Measurements from ENCODE around the gene C19orf47. TPM values are rescaled to one million over a fixed set of nuclear protein-coding genes. Genes with fewer than 3 reads are reported as not detected.

The C19orf47 gene
- 15.3 and 18.6 TPM in 2 replicates for total RNA-seq (ENCODE audit: low replicate concordance)
- long read RNA-seq, result 0 reads

- H3K4me3 Mint-ChIP-seq, result peak within 1 kb of the TSS; percentile 95
- peak; percentile 100 for DNase-seq (ENCODE audit: extremely low spot score, unreplicated experiment)
- H3K4me1 Mint-ChIP-seq (ENCODE audit: unreplicated experiment), result peaks cover 24% of the 10 kb centered on the region
- no peak for TF ChIP-seq CTCF (conservative IDR thresholded peaks at IDR 0.05)
- no peaks in the 10 kb centered on the region for H3K27me3 Mint-ChIP-seq
- peak within 1 kb of the TSS; percentile 90 for H3K27ac Mint-ChIP-seq
- no peaks in the 10 kb centered on the region for H3K36me3 Mint-ChIP-seq
- H3K9me3 Mint-ChIP-seq, result no peaks in the 10 kb centered on the region
These were observed at the start of gene C19orf47, which contains the start of gene PLD3 for GRCh38 chr19:40348125-40348913. Gene C19orf47, minus strand, starts transcription at chr19:40348397. Its CDS starts 6,540 bp downstream, at chr19:40341857. Gene PLD3, plus strand, starts transcription at chr19:40348695. Its CDS starts 17,789 bp downstream, at chr19:40366484.

- TF ChIP-seq CTCF (conservative IDR thresholded peaks at IDR 0.05), result no peak
- DNase-seq (ENCODE audit: extremely low spot score, unreplicated experiment), result no peak
- Mint-ChIP-seq H3K4me3 (no peak overlapping the region), H3K9me3 (no peaks in the 10 kb centered on the region), H3K36me3 (peaks cover 5% of the 10 kb centered on the region), H3K27ac (no peak overlapping the region), H3K4me1 (ENCODE audit: unreplicated experiment) (peaks cover 18% of the 10 kb centered on the region), H3K27me3 (peaks cover 3% of the 10 kb centered on the region)
These were observed 49.3 kb upstream of the C19orf47 start for GRCh38 chr19:40397568-40397906.

- no peak overlapping the region for H3K4me3 Mint-ChIP-seq
- DNase-seq (ENCODE audit: extremely low spot score, unreplicated experiment), result no peak
- peaks cover 5% of the 10 kb centered on the region for H3K36me3 Mint-ChIP-seq
- no peak overlapping the region for H3K27ac Mint-ChIP-seq
- peaks cover 3% of the 10 kb centered on the region for H3K27me3 Mint-ChIP-seq
- TF ChIP-seq CTCF (conservative IDR thresholded peaks at IDR 0.05), result no peak
- peaks cover 21% of the 10 kb centered on the region for H3K4me1 Mint-ChIP-seq (ENCODE audit: unreplicated experiment)
- H3K9me3 Mint-ChIP-seq, result no peaks in the 10 kb centered on the region
These were observed 48.8 kb upstream of the C19orf47 start for GRCh38 chr19:40396886-40397567.

GRCh38 chr19:40395956-40396355 is 47.8 kb upstream of the C19orf47 start:
- no peak for TF ChIP-seq CTCF (conservative IDR thresholded peaks at IDR 0.05)
- DNase-seq (ENCODE audit: extremely low spot score, unreplicated experiment), result no peak
- no peak overlapping the region for H3K4me3 Mint-ChIP-seq
- H3K27ac Mint-ChIP-seq, result no peak overlapping the region
- peaks cover 3% of the 10 kb centered on the region for H3K27me3 Mint-ChIP-seq
- H3K4me1 Mint-ChIP-seq (ENCODE audit: unreplicated experiment), result peaks cover 18% of the 10 kb centered on the region
- H3K9me3 Mint-ChIP-seq, result no peaks in the 10 kb centered on the region
- H3K36me3 Mint-ChIP-seq, result peaks cover 4% of the 10 kb centered on the region

GRCh38 chr19:40394816-40395210 is 46.6 kb upstream of the C19orf47 start:
- peaks cover 13% of the 10 kb centered on the region for H3K4me1 Mint-ChIP-seq (ENCODE audit: unreplicated experiment)
- DNase-seq (ENCODE audit: extremely low spot score, unreplicated experiment), result no peak
- H3K9me3 Mint-ChIP-seq, result no peaks in the 10 kb centered on the region
- no peaks in the 10 kb centered on the region for H3K36me3 Mint-ChIP-seq
- H3K27ac Mint-ChIP-seq, result no peak overlapping the region
- H3K27me3 Mint-ChIP-seq, result peaks cover 3% of the 10 kb centered on the region
- TF ChIP-seq CTCF (conservative IDR thresholded peaks at IDR 0.05), result no peak
- H3K4me3 Mint-ChIP-seq, result no peak overlapping the region
